Osteocyte (in vitro differentiated cells): ENCODE measurements around the gene EPX. TPM values are rescaled to one million over a fixed set of nuclear protein-coding genes. Genes with fewer than 3 reads are reported as not detected.

ENCODE experiments used
- DNase-seq: peaks from one replicate; pipeline ENCODE4 v3.0.0; 2021; ENCODE audit warnings: mixed read lengths; ENCODE audit not compliant: unreplicated experiment; ENCODE audit errors: extremely low spot score
- H3K27ac Mint-ChIP-seq: one replicate; pipeline ENCODE4 v1.8.0; 2021; ENCODE audit warnings: mild to moderate bottlenecking, mixed read lengths; ENCODE audit not compliant: unreplicated experiment
- H3K27me3 Mint-ChIP-seq: one replicate; pipeline ENCODE4 v1.8.0; 2021; ENCODE audit warnings: mixed read lengths; ENCODE audit not compliant: unreplicated experiment
- H3K36me3 Mint-ChIP-seq: one replicate; pipeline ENCODE4 v1.8.0; 2021; ENCODE audit warnings: mixed read lengths; ENCODE audit not compliant: unreplicated experiment
- H3K4me1 Mint-ChIP-seq: one replicate; pipeline ENCODE4 v1.8.0; 2021; ENCODE audit warnings: mixed read lengths; ENCODE audit not compliant: unreplicated experiment
- H3K4me3 Mint-ChIP-seq: one replicate; pipeline ENCODE4 v1.8.0; 2021; ENCODE audit warnings: mild to moderate bottlenecking, moderate library complexity, mixed read lengths; ENCODE audit not compliant: unreplicated experiment
- H3K9me3 Mint-ChIP-seq: one replicate; pipeline ENCODE4 v1.8.0; 2021; ENCODE audit warnings: mixed read lengths; ENCODE audit not compliant: unreplicated experiment
- total RNA-seq: library from RNA; stranded (reverse); gene quantifications from 2 replicates; pipeline ENCODE4 v1.2.1, GENCODE V29; 2021
- TF ChIP-seq, protein P1 (sequence below): fragments of 200-600 bp; sonication (generic); IDR thresholded peaks from 2 replicates; pipeline ENCODE4 v1.5.0; 2021; ENCODE audit warnings: antibody characterized with exemption, mild to moderate bottlenecking, moderate library complexity

The EPX gene
- total RNA-seq, 1 donor from 2014 or later: not detected

DNA sequence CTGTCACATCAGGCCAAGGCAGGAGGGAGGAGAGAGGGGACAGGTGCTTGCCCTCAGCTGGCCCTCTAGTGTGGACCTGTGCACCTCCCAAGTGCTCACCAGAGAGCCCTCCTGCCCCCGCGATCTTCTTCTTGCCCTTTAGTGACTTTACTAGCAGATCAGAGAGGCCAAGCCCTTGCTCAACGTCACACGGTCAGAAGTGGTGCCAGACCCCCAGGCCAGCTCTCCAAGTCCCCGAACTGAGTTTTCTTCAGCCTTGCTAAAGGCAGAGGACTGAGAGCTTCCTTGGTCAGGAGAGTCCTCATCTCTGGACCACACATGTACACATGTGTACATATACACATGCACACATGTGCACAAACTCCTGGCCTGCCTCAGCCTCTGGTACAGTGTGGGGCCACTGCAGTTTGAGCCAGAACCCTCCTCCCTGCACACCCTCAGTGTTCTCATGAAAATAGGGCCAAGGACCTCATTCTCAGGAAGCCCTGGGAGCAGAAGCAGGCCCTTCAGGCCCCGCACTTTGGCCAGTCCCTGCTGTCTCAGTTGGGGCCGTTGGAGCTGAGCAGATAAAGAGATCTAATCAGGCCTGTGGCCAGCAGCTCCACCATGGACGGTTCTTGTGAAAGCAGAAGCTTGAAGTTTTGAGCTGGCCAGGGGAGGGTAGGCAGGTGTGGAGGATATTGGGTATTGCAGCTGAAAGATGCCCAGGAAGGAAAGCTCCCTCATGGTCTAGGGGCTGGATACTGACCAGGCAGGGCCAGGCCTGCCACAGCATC, 7.4 kb upstream of the EPX start:
- peaks cover 8% of the 10 kb centered on the region for H3K27me3 Mint-ChIP-seq
- H3K36me3 Mint-ChIP-seq: no peaks in the 10 kb centered on the region
- H3K4me1 Mint-ChIP-seq: no peaks in the 10 kb centered on the region
- peak; percentile 77 for DNase-seq
- TF ChIP-seq, protein P1, sequence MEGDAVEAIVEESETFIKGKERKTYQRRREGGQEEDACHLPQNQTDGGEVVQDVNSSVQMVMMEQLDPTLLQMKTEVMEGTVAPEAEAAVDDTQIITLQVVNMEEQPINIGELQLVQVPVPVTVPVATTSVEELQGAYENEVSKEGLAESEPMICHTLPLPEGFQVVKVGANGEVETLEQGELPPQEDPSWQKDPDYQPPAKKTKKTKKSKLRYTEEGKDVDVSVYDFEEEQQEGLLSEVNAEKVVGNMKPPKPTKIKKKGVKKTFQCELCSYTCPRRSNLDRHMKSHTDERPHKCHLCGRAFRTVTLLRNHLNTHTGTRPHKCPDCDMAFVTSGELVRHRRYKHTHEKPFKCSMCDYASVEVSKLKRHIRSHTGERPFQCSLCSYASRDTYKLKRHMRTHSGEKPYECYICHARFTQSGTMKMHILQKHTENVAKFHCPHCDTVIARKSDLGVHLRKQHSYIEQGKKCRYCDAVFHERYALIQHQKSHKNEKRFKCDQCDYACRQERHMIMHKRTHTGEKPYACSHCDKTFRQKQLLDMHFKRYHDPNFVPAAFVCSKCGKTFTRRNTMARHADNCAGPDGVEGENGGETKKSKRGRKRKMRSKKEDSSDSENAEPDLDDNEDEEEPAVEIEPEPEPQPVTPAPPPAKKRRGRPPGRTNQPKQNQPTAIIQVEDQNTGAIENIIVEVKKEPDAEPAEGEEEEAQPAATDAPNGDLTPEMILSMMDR: no peak
- H3K27ac Mint-ChIP-seq: no peak overlapping the region
- H3K9me3 Mint-ChIP-seq: no peaks in the 10 kb centered on the region
- no peak overlapping the region for H3K4me3 Mint-ChIP-seq

DNA sequence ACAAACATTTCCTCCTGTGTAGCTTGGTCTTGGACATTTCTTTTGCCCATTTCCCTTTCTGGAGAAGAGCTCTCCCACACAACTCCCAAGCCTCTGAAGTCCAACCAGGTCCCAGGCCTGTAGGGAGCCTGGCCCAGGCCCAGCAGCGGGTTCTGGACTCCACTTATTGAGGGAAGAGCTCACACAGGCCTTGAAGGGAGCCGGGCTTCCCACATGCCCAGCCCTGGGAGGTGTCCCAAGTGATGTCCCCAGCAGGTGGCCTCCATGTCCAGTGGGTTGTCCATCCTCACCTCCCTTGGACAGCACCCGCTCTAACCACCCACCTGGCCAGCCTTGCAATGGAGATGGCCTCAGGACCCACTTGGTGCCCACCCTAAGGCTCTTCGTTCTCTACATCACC, 5.9 kb upstream of the EPX start:
- Mint-ChIP-seq H3K4me1 (no peaks in the 10 kb centered on the region), H3K27ac (no peak overlapping the region), H3K36me3 (no peaks in the 10 kb centered on the region)

DNA sequence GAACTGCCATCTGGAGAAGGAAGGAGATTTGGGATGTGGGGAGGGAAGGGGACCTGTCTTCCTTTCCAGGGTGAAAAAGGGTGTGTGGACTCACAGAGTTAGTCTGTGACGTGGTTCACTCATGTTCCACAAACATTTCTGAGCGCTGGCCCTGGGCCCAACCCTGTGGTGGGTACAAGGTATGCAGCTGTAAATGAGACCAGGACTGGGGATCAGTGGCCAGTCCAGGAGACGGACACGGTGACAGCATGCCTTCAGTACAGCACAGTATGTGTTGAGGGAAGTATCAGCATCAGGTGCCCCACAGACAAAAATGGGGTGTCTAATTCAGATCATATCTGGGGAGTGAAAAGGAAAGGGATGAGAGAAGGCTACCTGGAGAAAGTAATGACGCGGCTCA, 5.5 kb upstream of the EPX start:
- peaks cover 8% of the 10 kb centered on the region for H3K27me3 Mint-ChIP-seq
- DNase-seq: no peak
- H3K36me3 Mint-ChIP-seq: no peaks in the 10 kb centered on the region
- TF ChIP-seq, protein P1: no peak
- H3K27ac Mint-ChIP-seq: no peak overlapping the region
- no peaks in the 10 kb centered on the region for H3K9me3 Mint-ChIP-seq
- H3K4me1 Mint-ChIP-seq: no peaks in the 10 kb centered on the region
- no peak overlapping the region for H3K4me3 Mint-ChIP-seq

More for the DNA sequence above, 5.9 kb upstream of the EPX start:
- Mint-ChIP-seq H3K4me3 (no peak overlapping the region), H3K27me3 (peaks cover 8% of the 10 kb centered on the region), H3K9me3 (no peaks in the 10 kb centered on the region)
- TF ChIP-seq, protein P1: no peak
- DNase-seq: no peak

DNA sequence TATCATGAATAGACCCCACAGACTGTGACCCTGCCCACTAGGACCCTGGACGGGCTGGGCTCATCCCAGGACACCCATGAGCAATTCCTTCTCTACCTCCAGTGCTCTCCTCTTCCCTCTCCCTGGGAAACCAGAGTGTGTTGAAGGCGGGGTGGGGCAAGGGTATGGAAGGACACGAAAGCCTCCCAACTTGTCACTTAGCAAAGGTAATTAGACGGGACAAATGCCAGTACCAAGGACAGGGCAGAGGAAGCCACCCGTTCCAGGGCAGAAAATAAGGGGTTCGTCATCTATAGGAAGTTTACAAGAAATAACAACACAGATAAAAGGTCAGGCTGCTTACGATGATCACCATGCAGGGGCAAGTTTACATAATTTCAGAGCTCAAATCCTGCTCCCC, 4.9 kb upstream of the EPX start:
- H3K9me3 Mint-ChIP-seq: no peaks in the 10 kb centered on the region
- DNase-seq: no peak
- TF ChIP-seq, protein P1: no peak
- peaks cover 8% of the 10 kb centered on the region for H3K27me3 Mint-ChIP-seq
- H3K36me3 Mint-ChIP-seq: no peaks in the 10 kb centered on the region
- H3K4me3 Mint-ChIP-seq: no peak overlapping the region
- H3K4me1 Mint-ChIP-seq: no peaks in the 10 kb centered on the region
- no peak overlapping the region for H3K27ac Mint-ChIP-seq

DNA sequence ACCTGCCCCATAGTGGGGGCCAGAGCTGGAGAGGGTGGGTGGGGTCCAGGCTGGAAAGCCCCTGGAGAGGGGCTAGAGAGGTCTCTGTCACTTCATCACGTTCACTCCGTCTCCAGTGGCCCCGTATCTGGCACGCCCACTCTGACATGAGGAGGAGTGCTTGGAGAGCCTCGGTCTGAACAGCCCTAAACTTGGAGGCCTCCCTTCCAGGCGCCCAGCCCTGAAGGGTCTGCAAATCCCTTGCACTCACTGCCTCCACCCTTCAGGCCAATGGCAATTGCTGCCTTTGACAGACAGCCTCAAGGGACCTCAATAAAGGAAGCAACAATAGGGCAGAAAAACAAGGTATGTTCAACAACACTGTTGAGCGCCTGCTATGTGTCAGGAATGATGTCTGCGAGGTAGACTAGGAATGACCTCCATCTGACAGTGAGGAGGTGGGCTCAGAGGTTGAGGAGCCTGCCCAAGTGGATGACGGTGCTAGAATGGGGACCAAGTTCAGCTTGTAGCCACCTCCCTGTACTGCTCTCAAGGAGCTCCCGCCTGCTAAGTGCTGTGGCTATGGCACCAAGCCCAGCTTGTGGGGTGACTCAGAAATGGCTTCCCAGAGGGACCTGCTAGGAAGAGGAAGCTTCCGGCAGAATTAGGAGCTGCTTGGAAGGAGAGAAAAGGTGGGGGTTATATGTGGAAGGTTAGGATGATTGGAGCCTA, 2.9 kb upstream of the EPX start:
- Mint-ChIP-seq H3K27me3 (peaks cover 7% of the 10 kb centered on the region), H3K9me3 (no peaks in the 10 kb centered on the region), H3K36me3 (no peaks in the 10 kb centered on the region), H3K27ac (no peak overlapping the region), H3K4me1 (no peaks in the 10 kb centered on the region), H3K4me3 (no peak overlapping the region)
- TF ChIP-seq, protein P1: no peak
- no peak for DNase-seq
